GM21526 (cell line): ENCODE measurements around the gene SETD5.

Experiments
- ATAC-seq: cut with Tn5 transposase; IDR thresholded peaks from one replicate; pipeline ENCODE4 v1.9.1; 2021; ENCODE audit warnings: moderate library complexity; ENCODE audit not compliant: unreplicated experiment, low FRiP score

The SETD5 gene

GRCh38 chr3:9386501-9387321 lies 10.7 kb upstream of the SETD5 start:
- no peak for ATAC-seq

DNA sequence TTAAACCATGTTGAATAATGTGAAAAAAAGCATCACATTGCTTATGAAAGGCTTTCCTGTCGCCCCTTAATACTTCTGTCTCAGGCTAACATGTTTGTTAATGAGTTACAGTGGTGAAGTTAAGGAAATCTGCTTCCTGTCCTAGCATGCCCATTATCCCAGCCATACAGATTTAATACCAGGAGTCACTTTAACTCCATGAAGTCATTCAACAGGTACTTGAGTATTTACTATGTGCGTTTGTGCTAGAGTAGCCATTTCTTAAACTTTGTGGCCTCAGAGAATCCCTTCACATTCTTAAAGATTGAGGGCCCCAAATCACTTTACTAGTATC lies 10.1 kb upstream of the SETD5 start:
- ATAC-seq = no peak

DNA sequence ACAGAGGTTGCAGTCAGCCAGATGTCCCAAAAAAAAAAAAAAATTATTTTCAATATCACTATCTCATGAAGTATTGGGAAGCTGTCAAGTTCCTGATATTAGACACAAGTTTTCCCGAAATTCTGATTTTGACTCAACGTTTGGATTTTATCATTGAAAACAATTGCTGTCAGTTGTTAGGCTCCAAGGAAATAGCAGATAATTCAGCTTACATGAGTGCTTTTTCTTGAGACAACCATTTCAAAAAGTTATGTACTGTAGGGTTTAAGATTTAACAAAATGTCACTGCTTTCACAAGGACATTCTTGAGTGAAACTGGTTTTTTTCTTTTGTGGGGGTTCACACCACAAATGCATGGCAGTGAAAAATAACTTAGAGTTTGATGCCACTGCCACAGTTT lies 9.3 kb upstream of the SETD5 start:
- no peak for ATAC-seq

GRCh38 chr3:9388562-9389272 lies 8.7 kb upstream of the SETD5 start:
- no peak for ATAC-seq

DNA sequence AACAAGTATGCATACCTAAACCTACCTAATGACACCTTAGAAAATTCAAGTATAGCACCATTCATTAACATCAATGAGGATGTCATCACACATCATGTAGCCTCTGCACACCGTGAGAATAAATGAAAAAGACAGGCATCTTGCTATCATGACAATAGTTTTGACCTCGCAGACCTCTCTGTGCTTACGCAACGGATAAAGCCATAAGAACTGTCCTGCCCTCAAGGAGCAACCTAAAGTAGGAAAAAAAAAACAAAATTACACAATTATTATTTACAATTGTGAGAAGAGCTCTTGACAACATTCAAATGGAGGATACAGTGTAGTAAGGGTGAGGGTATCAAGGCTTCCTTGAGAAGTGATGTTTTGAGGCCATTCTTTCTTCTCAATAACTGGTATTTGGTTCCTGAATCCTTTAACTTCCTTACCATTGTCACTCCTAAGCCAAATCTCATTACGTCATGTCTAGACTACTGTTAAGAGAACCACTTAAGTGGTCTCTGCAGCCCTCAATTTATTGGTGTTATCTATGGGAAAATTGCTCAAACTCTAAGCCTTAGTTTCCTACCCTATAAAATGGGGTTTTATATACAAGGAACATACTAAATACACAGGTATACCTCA lies 7.0 kb upstream of the SETD5 start:
- ATAC-seq = no peak

DNA sequence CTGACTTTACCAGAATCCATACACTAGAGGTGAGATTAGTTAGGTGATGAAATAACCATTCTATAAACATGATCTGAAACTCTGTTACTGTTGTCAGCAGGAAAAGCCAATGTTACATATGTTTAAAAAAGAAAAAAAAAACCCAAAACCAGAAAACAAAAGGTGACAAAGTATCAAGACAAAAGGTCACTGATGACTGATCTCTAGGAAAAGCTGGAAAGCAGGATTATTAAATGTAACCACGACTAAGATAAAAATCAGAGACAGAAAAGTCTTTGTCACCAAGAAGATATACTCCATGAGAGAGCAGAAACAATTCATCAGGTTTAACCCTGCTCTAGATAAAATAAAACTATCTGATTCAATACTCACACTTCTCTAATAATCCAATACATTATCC lies 5.4 kb upstream of the SETD5 start:
- ATAC-seq = no peak

- no peak for ATAC-seq
Measured at GRCh38 chr3:9395570-9396300, 1.7 kb upstream of the SETD5 start.

- peak; percentile 30 for ATAC-seq
Measured at GRCh38 chr3:9396301-9396631, 1.1 kb upstream of the SETD5 start.

GRCh38 chr3:9396632-9397331 lies 633 bp upstream of the SETD5 start:
- peak; percentile 69 for ATAC-seq

GRCh38 chr3:9397906-9398699 lies 688 bp downstream of the SETD5 start:
- no peak for ATAC-seq

GRCh38 chr3:9398700-9399336 lies 1.4 kb downstream of the SETD5 start:
- ATAC-seq = no peak

DNA sequence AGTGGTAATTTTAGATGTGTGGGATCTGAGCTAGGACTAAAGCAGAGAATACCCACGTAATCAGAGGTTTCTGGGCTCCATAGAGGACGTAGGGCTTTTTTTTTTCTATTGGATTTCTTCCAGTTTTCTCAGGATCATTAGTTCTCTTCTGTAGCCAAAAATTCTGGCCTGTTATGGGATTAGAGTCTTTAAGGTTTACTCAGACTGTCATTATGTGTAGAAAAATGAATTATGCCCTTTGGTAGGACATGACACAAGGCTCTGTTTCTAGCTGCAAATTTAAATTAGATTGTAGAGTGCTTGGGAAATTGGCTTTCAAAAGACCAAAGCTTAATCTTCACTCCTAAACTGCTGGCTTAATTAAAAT lies 1.9 kb downstream of the SETD5 start:
- ATAC-seq = no peak

DNA sequence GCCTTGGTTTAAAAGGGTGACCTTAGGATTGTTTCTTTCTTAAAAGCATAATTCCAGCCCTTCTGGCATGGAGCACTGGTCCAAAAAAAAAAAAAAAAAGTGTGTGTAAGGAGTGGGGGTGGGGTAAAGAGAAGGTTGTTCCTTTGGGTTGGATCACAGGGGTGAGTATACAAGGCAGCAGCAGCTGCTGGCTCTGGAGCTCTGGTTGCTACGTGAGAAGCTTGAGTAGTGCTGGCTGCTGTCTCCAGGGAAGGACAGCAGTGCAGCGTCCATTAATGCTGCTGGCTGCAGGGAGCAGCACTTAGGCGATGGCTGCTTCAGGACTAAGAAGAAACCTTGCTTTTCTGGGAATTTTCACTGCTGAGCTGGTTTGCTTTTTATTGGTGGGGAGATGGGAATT lies 2.3 kb downstream of the SETD5 start:
- no peak for ATAC-seq

DNA sequence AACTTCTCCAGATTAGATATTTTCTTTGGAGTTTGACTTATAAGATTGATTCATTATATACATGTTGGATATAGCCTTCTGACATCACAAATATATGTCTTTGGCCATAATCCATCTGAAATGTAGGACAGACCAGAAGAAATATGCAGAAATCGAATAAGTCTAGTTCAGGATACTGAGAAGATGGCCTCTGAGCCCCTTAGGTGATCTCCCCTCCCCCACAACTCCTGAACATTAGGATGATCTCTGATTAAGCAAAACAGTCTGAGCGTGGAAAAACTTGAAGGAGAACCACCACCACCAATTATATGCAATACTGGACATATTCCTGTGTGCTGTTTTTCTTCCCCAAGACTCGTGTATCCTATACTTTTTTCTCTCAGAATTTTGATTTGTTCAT lies 3.2 kb downstream of the SETD5 start:
- ATAC-seq = no peak

- no peak for ATAC-seq
Measured at GRCh38 chr3:9401986-9402385, 4.6 kb downstream of the SETD5 start.

- no peak for ATAC-seq
Measured at GRCh38 chr3:9402410-9403228, 5.2 kb downstream of the SETD5 start.

GRCh38 chr3:9403463-9403862 lies 6.0 kb downstream of the SETD5 start:
- ATAC-seq = no peak

- ATAC-seq = no peak
Measured at GRCh38 chr3:9404680-9405079, 7.3 kb downstream of the SETD5 start.

DNA sequence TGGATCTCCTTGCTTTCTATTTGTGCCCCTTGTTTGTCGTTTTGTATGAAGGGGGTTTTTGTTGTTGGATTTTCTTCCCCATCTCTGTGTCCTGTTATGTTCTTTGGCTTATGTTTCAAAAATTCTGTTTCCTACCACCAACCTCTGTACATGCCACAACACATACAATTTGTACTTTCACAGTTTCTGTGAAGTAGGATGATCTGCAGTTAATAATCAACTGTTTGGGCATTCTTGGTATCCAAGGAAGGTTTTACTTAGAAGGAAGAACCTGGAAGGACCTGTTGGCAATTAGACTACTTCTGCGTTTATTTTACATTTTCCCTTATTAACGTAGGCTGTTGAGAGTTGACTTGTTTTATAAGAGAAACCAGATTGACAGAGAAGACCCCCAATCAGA lies 8.3 kb downstream of the SETD5 start:
- no peak for ATAC-seq
